VCaP (cell line): ENCODE measurements around the gene TBC1D1.
"Not testable (repeated sequence)": the region's sequence is repeated elsewhere in the genome, so short reads cannot be mapped to it uniquely, and the experiment has no call there.

ENCODE experiments used
- H3K27ac ChIP-seq: fragments of 450-650 bp; 2 replicates; pipeline ENCODE4 v1.5.1; 2017
- CTCF ChIP-seq: fragments of 450-650 bp; conservative IDR thresholded peaks from 2 replicates; pipeline ENCODE4 v1.5.1; 2017; ENCODE audit warnings: mild to moderate bottlenecking, moderate library complexity

The TBC1D1 gene

GRCh38 chr4:37917388-37917787 lies 26.5 kb downstream of the TBC1D1 start:
- no peak for TF ChIP-seq CTCF
- no peak overlapping the region for H3K27ac ChIP-seq

GRCh38 chr4:37918653-37919052 lies 27.8 kb downstream of the TBC1D1 start:
- H3K27ac ChIP-seq = no peak overlapping the region
- no peak for TF ChIP-seq CTCF

- TF ChIP-seq CTCF = no peak
These were observed 31.4 kb downstream of the TBC1D1 start for GRCh38 chr4:37922328-37922727.

GRCh38 chr4:37923089-37923488 lies 32.2 kb downstream of the TBC1D1 start:
- not testable (repeated sequence) for H3K27ac ChIP-seq

More at GRCh38 chr4:37922328-37922727, 31.4 kb downstream of the TBC1D1 start:
- no peak overlapping the region for H3K27ac ChIP-seq

GRCh38 chr4:37924946-37925345 lies 34.1 kb downstream of the TBC1D1 start:
- H3K27ac ChIP-seq = no peak overlapping the region
- no peak for TF ChIP-seq CTCF

GRCh38 chr4:37927434-37927833 lies 36.5 kb downstream of the TBC1D1 start:
- H3K27ac ChIP-seq = no peak overlapping the region
- no peak for TF ChIP-seq CTCF

- TF ChIP-seq CTCF = no peak
- H3K27ac ChIP-seq = no peak overlapping the region
These were observed 37.8 kb downstream of the TBC1D1 start for GRCh38 chr4:37928426-37929416.

GRCh38 chr4:37934096-37934495 lies 43.2 kb downstream of the TBC1D1 start:
- no peak for TF ChIP-seq CTCF
- no peak overlapping the region for H3K27ac ChIP-seq
